Fibroblast of lung (primary cell): Measurements from ENCODE around the gene WSCD2. TPM values are rescaled to one million over a fixed set of nuclear protein-coding genes. Genes with fewer than 3 reads are reported as not detected.

ENCODE experiments used
- DNase-seq, 2 donors: peaks; one replicate each; pipeline versions ENCODE4 v3.0.0 to v3.0.0-alpha.2; 2010; ENCODE audit warnings: low read depth in 2 of 2
- H2AFZ ChIP-seq: 2 replicates; pipeline ENCODE4 v1.5.1; 2012; ENCODE audit warnings: low read length, control low read depth, inconsistent platforms
- H3K27ac ChIP-seq: 2 replicates; pipeline ENCODE4 v1.5.1; 2011; ENCODE audit warnings: low read length, control low read depth; ENCODE audit not compliant: insufficient read depth
- H3K27me3 ChIP-seq: 2 replicates; pipeline ENCODE4 v1.5.1; 2011; ENCODE audit warnings: mild to moderate bottlenecking, low read length; ENCODE audit not compliant: control insufficient read depth, insufficient read depth
- H3K36me3 ChIP-seq: 2 replicates; pipeline ENCODE4 v1.5.1; 2011; ENCODE audit warnings: low read length; ENCODE audit not compliant: control insufficient read depth, insufficient read depth
- H3K4me1 ChIP-seq: 2 replicates; pipeline ENCODE4 v1.5.1; 2011; ENCODE audit warnings: low read length; ENCODE audit not compliant: control insufficient read depth, insufficient read depth; ENCODE audit errors: extremely low read depth
- H3K4me2 ChIP-seq: 2 replicates; pipeline ENCODE4 v1.5.1; 2011; ENCODE audit warnings: low read length, control low read depth; ENCODE audit not compliant: insufficient read depth; ENCODE audit errors: extremely low read depth
- H3K4me3 ChIP-seq, 4 experiments: fragments of 200-600 bp in 1 of 4; sonication (generic) in 1 of 4; replicated peaks in 1 of 4; 2 replicates each; pipeline ENCODE4 v1.5.1; 2011 to 2016; ENCODE audit warnings: low read length in 4 of 4, low read depth in 3 of 4, mild to moderate bottlenecking in 3 of 4, control low read depth in 2 of 4, inconsistent platforms in 1 of 4, mixed read lengths in 1 of 4; ENCODE audit not compliant: insufficient read depth in 1 of 4; ENCODE audit errors: control extremely low read depth in 1 of 4
- H3K79me2 ChIP-seq: 2 replicates; pipeline ENCODE4 v1.5.1; 2012; ENCODE audit warnings: mild to moderate bottlenecking, low read length, inconsistent platforms; ENCODE audit not compliant: control insufficient read depth, insufficient read depth
- H3K9ac ChIP-seq: 2 replicates; pipeline ENCODE4 v1.5.1; 2011; ENCODE audit warnings: mild to moderate bottlenecking, low read length, control low read depth; ENCODE audit not compliant: insufficient read depth
- H3K9me3 ChIP-seq: 2 replicates; pipeline ENCODE4 v1.5.1; 2012; ENCODE audit warnings: low read depth, low read length; ENCODE audit not compliant: control insufficient read depth, insufficient read depth
- H4K20me1 ChIP-seq: 2 replicates; pipeline ENCODE4 v1.5.1; 2011; ENCODE audit warnings: low read length; ENCODE audit not compliant: control insufficient read depth, insufficient read depth; ENCODE audit errors: extremely low read depth
- CTCF ChIP-seq, 2 donors: IDR thresholded peaks in 1 of 2; conservative IDR thresholded peaks in 1 of 2; 1 replicate in 1 of 2; 2 replicates in 1 of 2; pipeline ENCODE4 v1.5.1; 2011 to 2012; ENCODE audit warnings: low read length in 2 of 2, control low read depth in 1 of 2, inconsistent platforms in 1 of 2, low read depth in 1 of 2, mild to moderate bottlenecking in 1 of 2
- EZH2 ChIP-seq: IDR thresholded peaks from 2 replicates; pipeline ENCODE4 v1.5.1; 2012; ENCODE audit warnings: low read length, control low read depth, mild to moderate bottlenecking; ENCODE audit errors: missing control alignments
- polyA plus RNA-seq, 2 donors: library from polyadenylated mRNA; depleted of rRNA in 1 of 2; stranded (reverse) in 1 of 2; unstranded in 1 of 2; fragments of >200 nt; gene quantifications; 2 replicates each; pipeline ENCODE4 v1.2.1, GENCODE V29; 2011 to 2012; ENCODE audit warnings: missing spikeins in 1 of 2
- total RNA-seq: library from RNA; depleted of rRNA; stranded (reverse); fragments of >200 nt; gene quantifications from 2 replicates; pipeline ENCODE4 v1.2.1, GENCODE V29; 2014

WSCD2 gene
- total and polyA plus RNA-seq, 2 donors (not counting 1 experiment from before 2014, with no cell fraction given), result not detected

- TF ChIP-seq CTCF (conservative IDR thresholded peaks at IDR 0.05 in 1 of 2, IDR thresholded peaks at IDR 0.05 in 1 of 2; ENCODE audit: low read depth in 1 of 2, low read length in 2 of 2) (no peak), EZH2 (no peak)
- Histone ChIP-seq H3K4me1 (no peaks in the 10 kb centered on the region), H3K36me3 (no peaks in the 10 kb centered on the region), H3K9ac (no peak overlapping the region), H4K20me1 (no peaks in the 10 kb centered on the region), H3K27me3 (no peaks in the 10 kb centered on the region), H3K9me3 (no peaks in the 10 kb centered on the region), H3K79me2 (no peaks in the 10 kb centered on the region), H3K4me2 (no peak overlapping the region), H3K27ac (no peak overlapping the region), H2AFZ (no peak overlapping the region), H3K4me3 (no peak overlapping the region)
- DNase-seq, result no peak
Observed at GRCh38 chr12:108090932-108091678, 38.0 kb upstream of the WSCD2 start.

DNA sequence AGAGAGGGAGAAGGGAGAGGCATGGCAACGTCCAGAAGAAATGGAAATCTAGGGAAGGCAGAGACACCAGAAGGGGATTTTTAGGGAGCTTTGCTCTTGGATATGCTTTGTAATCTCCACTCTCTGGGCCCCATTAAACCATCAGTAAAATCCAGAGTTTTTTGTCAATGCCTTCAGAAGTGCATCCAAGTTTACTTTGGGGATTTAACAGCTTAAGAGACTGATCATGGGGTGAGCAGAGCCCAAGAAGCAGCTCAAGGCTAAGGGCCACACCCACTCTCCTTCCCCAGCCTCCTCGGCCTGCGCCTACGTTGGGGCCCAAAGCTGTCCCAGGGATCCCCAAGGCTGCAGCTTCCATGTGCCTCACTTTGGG is 37.4 kb upstream of the WSCD2 start:
- Histone ChIP-seq H3K4me1 (no peaks in the 10 kb centered on the region), H3K79me2 (no peaks in the 10 kb centered on the region), H3K27ac (no peak overlapping the region), H3K4me3 (no peak overlapping the region), H4K20me1 (no peaks in the 10 kb centered on the region), H3K27me3 (no peaks in the 10 kb centered on the region), H2AFZ (no peak overlapping the region), H3K9ac (no peak overlapping the region), H3K9me3 (no peaks in the 10 kb centered on the region), H3K4me2 (no peak overlapping the region), H3K36me3 (no peaks in the 10 kb centered on the region)
- TF ChIP-seq CTCF (conservative IDR thresholded peaks at IDR 0.05 in 1 of 2, IDR thresholded peaks at IDR 0.05 in 1 of 2; ENCODE audit: low read depth in 1 of 2, low read length in 2 of 2), result no peak
- no peak for TF ChIP-seq EZH2
- DNase-seq, result no peak

- no peak for TF ChIP-seq EZH2
- no peak for TF ChIP-seq CTCF (conservative IDR thresholded peaks at IDR 0.05 in 1 of 2, IDR thresholded peaks at IDR 0.05 in 1 of 2; ENCODE audit: low read depth in 1 of 2, low read length in 2 of 2)
- no peak for DNase-seq
- H3K9me3 ChIP-seq, result no peaks in the 10 kb centered on the region
- no peaks in the 10 kb centered on the region for H3K36me3 ChIP-seq
- no peak overlapping the region for H3K27ac ChIP-seq
- H3K4me1 ChIP-seq, result no peaks in the 10 kb centered on the region
- H3K27me3 ChIP-seq, result no peaks in the 10 kb centered on the region
- no peak overlapping the region for H3K4me2 ChIP-seq
- H3K79me2 ChIP-seq, result no peaks in the 10 kb centered on the region
- no peak overlapping the region for H3K4me3 ChIP-seq
- H4K20me1 ChIP-seq, result no peaks in the 10 kb centered on the region
- H2AFZ ChIP-seq, result no peak overlapping the region
- H3K9ac ChIP-seq, result no peak overlapping the region
Observed at GRCh38 chr12:108093209-108093608, 35.9 kb upstream of the WSCD2 start.
